H9 (cell line): Measurements from ENCODE around the gene URAD. TPM values are rescaled to one million over a fixed set of nuclear protein-coding genes. Genes with fewer than 3 reads are reported as not detected.

Source experiments
- DNase-seq: peaks from one replicate; pipeline ENCODE4 v3.0.0-alpha.2; 2017
- H2AFZ ChIP-seq: one replicate; pipeline ENCODE4 v1.6.1; 2013; ENCODE audit warnings: mild to moderate bottlenecking, low read length, control low read depth, moderate library complexity
- H2AK5ac ChIP-seq: 2 replicates; pipeline ENCODE4 v1.6.1; 2013; ENCODE audit warnings: low read length, control low read depth, mixed read lengths; ENCODE audit not compliant: insufficient read length
- H2BK120ac ChIP-seq: one replicate; pipeline ENCODE4 v1.6.1; 2013; ENCODE audit warnings: low read depth, mild to moderate bottlenecking, low read length, control low read depth, inconsistent platforms; ENCODE audit not compliant: poor library complexity, severe bottlenecking
- H2BK12ac ChIP-seq: 2 replicates; pipeline ENCODE4 v1.6.1; 2013; ENCODE audit warnings: low read length, control low read depth, mixed read lengths, low read depth; ENCODE audit not compliant: insufficient read length
- H2BK15ac ChIP-seq: 2 replicates; pipeline ENCODE4 v1.6.1; 2013; ENCODE audit warnings: low read depth, low read length, control low read depth
- H2BK20ac ChIP-seq: one replicate; pipeline ENCODE4 v1.6.1; 2013; ENCODE audit warnings: low read depth, mild to moderate bottlenecking, low read length, control low read depth, inconsistent platforms; ENCODE audit not compliant: poor library complexity, severe bottlenecking
- H2BK5ac ChIP-seq: 2 replicates; pipeline ENCODE4 v1.6.1; 2013; ENCODE audit warnings: low read length, control low read depth, mixed read lengths; ENCODE audit not compliant: insufficient read length
- H3K14ac ChIP-seq: 2 replicates; pipeline ENCODE4 v1.6.1; 2013; ENCODE audit warnings: low read length, control low read depth; ENCODE audit not compliant: insufficient read depth
- H3K18ac ChIP-seq: 2 replicates; pipeline ENCODE4 v1.6.1; 2013; ENCODE audit warnings: low read depth, mild to moderate bottlenecking, mixed read lengths, low read length, control low read depth; ENCODE audit not compliant: insufficient read length
- H3K23ac ChIP-seq: 2 replicates; pipeline ENCODE4 v1.6.1; 2013; ENCODE audit warnings: low read length, control low read depth, mixed read lengths, low read depth; ENCODE audit not compliant: insufficient read length
- H3K23me2 ChIP-seq: 2 replicates; pipeline ENCODE4 v1.6.1; 2013; ENCODE audit warnings: low read depth, mild to moderate bottlenecking, mixed read lengths, low read length, control low read depth; ENCODE audit not compliant: insufficient read length, poor library complexity, severe bottlenecking
- H3K27ac ChIP-seq: 2 replicates; pipeline ENCODE4 v1.5.1; 2013; ENCODE audit warnings: low read length, control low read depth, mixed read lengths, low read depth; ENCODE audit not compliant: insufficient read length
- H3K27me3 ChIP-seq: 2 replicates; pipeline ENCODE4 v1.6.1; 2013; ENCODE audit warnings: low read length, control low read depth, inconsistent platforms; ENCODE audit not compliant: insufficient read depth
- H3K4ac ChIP-seq: 2 replicates; pipeline ENCODE4 v1.6.1; 2013; ENCODE audit warnings: low read depth, mild to moderate bottlenecking, control low read depth, inconsistent platforms, low read length, moderate library complexity
- H3K4me1 ChIP-seq: 2 replicates; pipeline ENCODE4 v1.6.1; 2013; ENCODE audit warnings: low read length, control low read depth, inconsistent platforms; ENCODE audit not compliant: insufficient read depth
- H3K4me2 ChIP-seq: 2 replicates; pipeline ENCODE4 v1.6.1; 2013; ENCODE audit warnings: low read length, control low read depth, mixed read lengths; ENCODE audit not compliant: insufficient read length, insufficient read depth
- H3K56ac ChIP-seq: 2 replicates; pipeline ENCODE4 v1.6.1; 2013; ENCODE audit warnings: low read depth, mild to moderate bottlenecking, mixed read lengths, low read length, control low read depth; ENCODE audit not compliant: insufficient read length
- H3K79me1 ChIP-seq: 2 replicates; pipeline ENCODE4 v1.6.1; 2013; ENCODE audit warnings: low read depth, mild to moderate bottlenecking, moderate library complexity, low read length, control low read depth, inconsistent platforms; ENCODE audit not compliant: insufficient read depth, poor library complexity, severe bottlenecking
- H3K79me2 ChIP-seq: 2 replicates; pipeline ENCODE4 v1.6.1; 2013; ENCODE audit warnings: low read length, control low read depth, inconsistent platforms; ENCODE audit not compliant: insufficient read depth
- H3K9ac ChIP-seq: 2 replicates; pipeline ENCODE4 v1.6.1; 2013; ENCODE audit warnings: low read length, control low read depth, mixed read lengths; ENCODE audit not compliant: insufficient read length; ENCODE audit errors: extremely low read depth
- H3K9me3 ChIP-seq: one replicate; pipeline ENCODE4 v1.6.1; 2013; ENCODE audit warnings: low read depth, low read length, inconsistent platforms; ENCODE audit not compliant: control insufficient read depth
- H3T11ph ChIP-seq: one replicate; pipeline ENCODE4 v1.6.1; 2013; ENCODE audit warnings: mild to moderate bottlenecking, low read length, control low read depth, inconsistent platforms
- H4K20me1 ChIP-seq: one replicate; pipeline ENCODE4 v1.6.1; 2013; ENCODE audit not compliant: control insufficient read depth, insufficient read length, insufficient read depth
- H4K5ac ChIP-seq: 2 replicates; pipeline ENCODE4 v1.6.1; 2013; ENCODE audit warnings: low read depth, mild to moderate bottlenecking, mixed read lengths, low read length, control low read depth; ENCODE audit not compliant: insufficient read length
- H4K8ac ChIP-seq: replicated peaks from 2 replicates; pipeline ENCODE4 v1.6.1; 2013; ENCODE audit warnings: low read length, control low read depth, mixed read lengths, low read depth; ENCODE audit not compliant: insufficient read length
- H4K91ac ChIP-seq: 2 replicates; pipeline ENCODE4 v1.6.1; 2013; ENCODE audit warnings: low read depth, mild to moderate bottlenecking, moderate library complexity, mixed read lengths, low read length, control low read depth; ENCODE audit not compliant: insufficient read length
- H3K27ac Mint-ChIP-seq, 3 experiments: 2 replicates in 2 of 3; 3 replicates in 1 of 3; pipeline ENCODE4 v1.8.0; 2020 to 2021; ENCODE audit warnings: mixed read lengths in 3 of 3, mild to moderate bottlenecking in 1 of 3, moderate library complexity in 1 of 3
- H3K27me3 Mint-ChIP-seq: 2 replicates; pipeline ENCODE4 v1.8.0; 2021; ENCODE audit warnings: low read depth, mild to moderate bottlenecking, moderate library complexity, mixed read lengths
- H3K36me3 Mint-ChIP-seq, 3 experiments: 2 replicates in 2 of 3; 3 replicates in 1 of 3; pipeline ENCODE4 v1.8.0; 2020 to 2021; ENCODE audit warnings: low read depth in 3 of 3, mixed read lengths in 3 of 3; ENCODE audit not compliant: insufficient read depth in 1 of 3
- H3K4me1 Mint-ChIP-seq, 2 experiments: 2 replicates each; pipeline ENCODE4 v1.8.0; 2020; ENCODE audit warnings: mixed read lengths in 2 of 2
- H3K4me3 Mint-ChIP-seq, 2 experiments: 2 replicates in 1 of 2; 3 replicates in 1 of 2; pipeline ENCODE4 v1.8.0; 2020 to 2021; ENCODE audit warnings: mild to moderate bottlenecking in 2 of 2, mixed read lengths in 2 of 2, moderate library complexity in 1 of 2
- H3K9me3 Mint-ChIP-seq, 2 experiments: 2 replicates in 1 of 2; 3 replicates in 1 of 2; pipeline ENCODE4 v1.8.0; 2020; ENCODE audit warnings: mild to moderate bottlenecking in 2 of 2, mixed read lengths in 2 of 2, moderate library complexity in 1 of 2
- CTCF ChIP-seq: fragments of 200-600 bp; sonication (generic); conservative IDR thresholded peaks from 3 replicates; pipeline ENCODE4 v1.8.0; 2021; ENCODE audit warnings: antibody characterized with exemption, mild to moderate bottlenecking
- WGBS: extraction: QIAGEN DNeasy Blood & Tissue Kit; methylation state at CpG from one replicate; pipeline ENCODE4 v1.1.7; 2013; ENCODE audit warnings: missing lambda C conversion rate, low lambda C conversion rate, mixed read lengths; ENCODE audit not compliant: insufficient read length; ENCODE audit errors: extremely low coverage; 5-methylcytosine and 5-hydroxymethylcytosine counted together
- total RNA-seq: library from RNA; stranded (reverse); gene quantifications from 2 replicates; pipeline ENCODE4 v1.2.1, GENCODE V29; 2021

Gene URAD
- total RNA-seq, 1 experiment from 2014 or later: not detected

DNA sequence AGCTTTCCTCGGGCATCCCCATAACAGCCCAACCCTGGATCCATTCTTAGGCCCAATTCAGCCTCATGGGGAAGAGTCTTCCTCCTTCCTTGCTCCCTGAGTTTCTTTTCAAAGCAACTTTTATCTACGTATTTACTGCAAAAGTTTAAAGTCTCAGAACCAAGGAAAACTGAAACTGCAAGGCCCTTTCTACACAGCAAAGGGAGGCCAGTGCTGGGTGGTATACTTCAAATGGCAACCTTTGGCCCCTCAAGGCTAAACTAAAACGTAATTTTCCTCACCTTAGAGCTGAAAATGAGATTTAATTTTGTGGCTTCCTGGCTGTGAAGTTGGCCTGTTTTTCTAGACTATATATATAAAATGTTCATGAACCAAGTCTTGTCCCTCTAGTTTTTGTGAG is 25.0 kb downstream of the URAD start:
- no peak overlapping the region for H3K14ac ChIP-seq
- H3T11ph ChIP-seq: no peak overlapping the region
- H3K9me3 Mint-ChIP-seq: peaks cover 2 to 21% of the 10 kb centered on the region in 2 experiments
- no peaks in the 10 kb centered on the region for H3K23me2 ChIP-seq
- no peaks in the 10 kb centered on the region for H3K9me3 ChIP-seq
- peaks cover 100% of the 10 kb centered on the region for H3K27me3 Mint-ChIP-seq
- WGBS: no CpG with 5 or more reads among the region's 3 CpGs
- no peak overlapping the region for H4K5ac ChIP-seq
- TF ChIP-seq CTCF: no peak
- no peak overlapping the region for H3K4ac ChIP-seq
- no peaks in the 10 kb centered on the region for H3K79me2 ChIP-seq
- no peak overlapping the region; a peak in 1 of 5 replicates for H3K4me3 Mint-ChIP-seq
- H3K79me1 ChIP-seq: no peaks in the 10 kb centered on the region
- peaks cover 4% of the 10 kb centered on the region for H4K20me1 ChIP-seq
- no peak overlapping the region for H3K27ac ChIP-seq
- H2BK12ac ChIP-seq: no peak overlapping the region
- no peak overlapping the region for H2BK20ac ChIP-seq
- no peak overlapping the region for H2BK120ac ChIP-seq
- no peak overlapping the region for H2AFZ ChIP-seq
- no peak overlapping the region for H4K8ac ChIP-seq
- H3K18ac ChIP-seq: no peak overlapping the region
- H2AK5ac ChIP-seq: no peak overlapping the region
- H3K36me3 Mint-ChIP-seq: no peaks in the 10 kb centered on the region
- no peak overlapping the region for H2BK5ac ChIP-seq
- H3K4me1 Mint-ChIP-seq: peaks cover 25 to 45% of the 10 kb centered on the region in 2 experiments
- H3K56ac ChIP-seq: no peak overlapping the region
- peaks cover 5% of the 10 kb centered on the region; the same call in 1 of the 2 replicates for H3K4me1 ChIP-seq
- H2BK15ac ChIP-seq: no peak overlapping the region
- H4K91ac ChIP-seq: no peak overlapping the region
- no peak for DNase-seq
- peaks cover 93% of the 10 kb centered on the region for H3K27me3 ChIP-seq
- H3K23ac ChIP-seq: no peak overlapping the region
- H3K27ac Mint-ChIP-seq: no peak overlapping the region
- no peak overlapping the region for H3K4me2 ChIP-seq
- no peak overlapping the region for H3K9ac ChIP-seq
